Ovary (tissue), 9 donors: ENCODE data around the gene IQSEC1. TPM values are rescaled to one million over a fixed set of nuclear protein-coding genes. Genes with fewer than 3 reads are reported as not detected.
A peak's percentile ranks its signal among the peaks of the same experiment; 100 is the strongest.

Experiments used
- DNase-seq, 5 donors: peaks; one replicate each; pipeline ENCODE4 v3.0.0-alpha.2; 2019 to 2020
- H3K27ac ChIP-seq, 2 donors: fragments of 200-600 bp; one replicate each; pipeline versions ENCODE4 v1.5.1 to v1.8.0; 2019 to 2022
- H3K27me3 ChIP-seq: fragments of 200-600 bp; one replicate; pipeline ENCODE4 v1.8.0; 2022
- H3K36me3 ChIP-seq: fragments of 200-600 bp; sonication (generic); one replicate; pipeline ENCODE4 v1.5.1; 2019
- H3K4me1 ChIP-seq: one replicate; pipeline ENCODE4 v1.8.1; 2013; ENCODE audit warnings: mild to moderate bottlenecking, moderate library complexity; ENCODE audit not compliant: insufficient read depth
- H3K4me3 ChIP-seq: fragments of 200-600 bp; sonication (generic); one replicate; pipeline ENCODE4 v1.5.1; 2017
- H3K9me3 ChIP-seq, 2 donors: fragments of 200-600 bp in 1 of 2; sonication (generic) in 1 of 2; one replicate each; pipeline versions ENCODE4 v1.5.1 to v1.8.1; 2013 to 2019; ENCODE audit warnings: mild to moderate bottlenecking in 1 of 2, moderate library complexity in 1 of 2
- CTCF ChIP-seq, 3 donors: fragments of 450-650 bp in 2 of 3; fragments of 200-600 bp in 1 of 3; IDR thresholded peaks; one replicate each; pipeline versions ENCODE4 v1.5.1 to v1.8.0; 2016 to 2022; ENCODE audit warnings: antibody characterized with exemption in 3 of 3, mild to moderate bottlenecking in 1 of 3
- EP300 ChIP-seq: sonication (generic); formaldehyde crosslinking; IDR thresholded peaks from one replicate; pipeline ENCODE4 v1.6.1; 2017; ENCODE audit warnings: antibody characterized with exemption
- POLR2A ChIP-seq: fragments of 450-650 bp; IDR thresholded peaks from one replicate; pipeline ENCODE4 v1.6.1; 2017; ENCODE audit warnings: antibody characterized with exemption, mild to moderate bottlenecking, moderate library complexity
- WGBS, 3 donors: extraction: QIAGEN DNeasy Blood & Tissue Kit in 1 of 3; methylation state at CpG; one replicate each; pipeline versions ENCODE4 v1.1.5 to v1.1.7; 2013 to 2017; 5-methylcytosine and 5-hydroxymethylcytosine counted together
- intact Hi-C, 4 donors: fragments of 100-400 bp; cut with DNase I; formaldehyde crosslinking; loops; one replicate each; pipeline versions ENCODE4 v1.11.0 to v1.15.1; 2022 to 2023
- polyA plus RNA-seq, 2 donors: library from polyadenylated mRNA; stranded (reverse); fragments of 200-250 nt in 1 of 2; fragments of 350-450 nt in 1 of 2; fragmentation: Illumina TruSeq in 1 of 2; extraction: RNeasy Lipid Tissue Mini Kit (QIAGEN cat#74804) in 1 of 2; gene quantifications; one replicate each; pipeline ENCODE4 v1.2.3, GENCODE V29; 2013 to 2014
- total RNA-seq, 7 donors: library from RNA; depleted of rRNA in 2 of 7; stranded (reverse); fragments of >200 nt in 2 of 7; fragmentation: NEBNext Ultra II Directional in 3 of 7; extraction: Animal tissue kit (Norgen Biotek cat#: 25700) in 3 of 7; gene quantifications; one replicate each; pipeline versions ENCODE4 v1.1.0 to v1.2.4, GENCODE V29; 2016 to 2023
- donor health status: DM: no; HTN: no; CAD: no; lungs with moderate emphysema.
- donor health status: DM: no; HTN: no; CAD: no.
- donor health status: Bipolar disorder and iron deficiency.
- donor health status: DM: yes; HTN: yes; CAD: no.
- donor health status: DM: no; HTN: no; CAD: no.
- donor health status: DM: yes; HTN: yes; CAD: no.

The IQSEC1 gene
- total and polyA plus RNA-seq, 9 donors = 20.9 to 55.4 (median 45.1) TPM

GRCh38 chr3:12946251-12946648 lies 127.0 kb downstream of the IQSEC1 start:
- Histone ChIP-seq H3K4me3 (no peak overlapping the region), H3K36me3 (no peaks in the 10 kb centered on the region), H3K27ac (no peak overlapping the region), H3K27me3 (no peaks in the 10 kb centered on the region), H3K4me1 (peaks cover 32% of the 10 kb centered on the region), H3K9me3 (no peaks in the 10 kb centered on the region)
- TF ChIP-seq POLR2A (no peak), EP300 (no peak), CTCF (IDR thresholded peaks at IDR 0.05) (no peak)
- DNase-seq = no peak
- intact Hi-C loops = no loop called here
- 59 to 70% (median 65%) methylated on average over 6 of the region's 6 CpGs for WGBS, 3 donors

GRCh38 chr3:12944849-12945248 lies 128.4 kb downstream of the IQSEC1 start:
- Histone ChIP-seq H3K27ac (no peak overlapping the region), H3K4me1 (peaks cover 32% of the 10 kb centered on the region), H3K27me3 (no peaks in the 10 kb centered on the region), H3K4me3 (no peak overlapping the region), H3K36me3 (no peaks in the 10 kb centered on the region), H3K9me3 (no peaks in the 10 kb centered on the region)
- intact Hi-C loops = no loop called here
- WGBS, 3 donors = 69 to 78% (median 69%) methylated on average over 6 of the region's 6 CpGs
- no peak for DNase-seq
- TF ChIP-seq CTCF (IDR thresholded peaks at IDR 0.05) = no peak
- no peak for TF ChIP-seq POLR2A
- no peak for TF ChIP-seq EP300

- intact Hi-C loops = no loop called here
- Histone ChIP-seq H3K36me3 (no peaks in the 10 kb centered on the region), H3K4me1 (peaks cover 32% of the 10 kb centered on the region), H3K27ac (no peak overlapping the region), H3K27me3 (no peaks in the 10 kb centered on the region), H3K9me3 (no peaks in the 10 kb centered on the region), H3K4me3 (no peak overlapping the region)
- WGBS, 3 donors = 22 to 34% (median 28%) methylated on average over 15 of the region's 15 CpGs
- DNase-seq = peak in 1 of 5 donors; percentile 53
- TF ChIP-seq CTCF (IDR thresholded peaks at IDR 0.05) = no peak
- TF ChIP-seq EP300 = no peak
- no peak for TF ChIP-seq POLR2A
Measured at GRCh38 chr3:12944413-12944812, 128.8 kb downstream of the IQSEC1 start.

- WGBS, 3 donors = 90 to 94% (median 91%) methylated on average over 20 to 22 of the region's 22 CpGs
- Histone ChIP-seq H3K27ac (no peak overlapping the region), H3K4me1 (peaks cover 32% of the 10 kb centered on the region), H3K4me3 (no peak overlapping the region), H3K9me3 (no peaks in the 10 kb centered on the region), H3K36me3 (no peaks in the 10 kb centered on the region), H3K27me3 (no peaks in the 10 kb centered on the region)
- no peak for DNase-seq
- intact Hi-C loops = no loop called here
- TF ChIP-seq POLR2A (no peak), CTCF (IDR thresholded peaks at IDR 0.05) (no peak), EP300 (no peak)
Measured at GRCh38 chr3:12943124-12944021, 129.9 kb downstream of the IQSEC1 start.
